HG03469 (cell line): ENCODE data around the gene P2RY11.

Experiments used
- ATAC-seq: cut with Tn5 transposase; IDR thresholded peaks from one replicate; pipeline ENCODE4 v1.9.1; 2021; ENCODE audit warnings: mild to moderate bottlenecking, moderate library complexity, moderate number of reproducible peaks; ENCODE audit not compliant: unreplicated experiment

Gene P2RY11

GRCh38 chr19:10112895-10113591 is 1.6 kb downstream of the P2RY11 start:
- no peak for ATAC-seq

DNA sequence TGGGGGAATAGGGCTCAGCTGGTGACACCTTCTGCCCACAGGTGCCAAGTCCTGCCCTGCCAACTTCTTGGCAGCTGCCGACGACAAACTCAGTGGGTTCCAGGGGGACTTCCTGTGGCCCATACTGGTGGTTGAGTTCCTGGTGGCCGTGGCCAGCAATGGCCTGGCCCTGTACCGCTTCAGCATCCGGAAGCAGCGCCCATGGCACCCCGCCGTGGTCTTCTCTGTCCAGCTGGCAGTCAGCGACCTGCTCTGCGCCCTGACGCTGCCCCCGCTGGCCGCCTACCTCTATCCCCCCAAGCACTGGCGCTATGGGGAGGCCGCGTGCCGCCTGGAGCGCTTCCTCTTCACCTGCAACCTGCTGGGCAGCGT is 2.1 kb downstream of the P2RY11 start:
- ATAC-seq, result no peak

DNA sequence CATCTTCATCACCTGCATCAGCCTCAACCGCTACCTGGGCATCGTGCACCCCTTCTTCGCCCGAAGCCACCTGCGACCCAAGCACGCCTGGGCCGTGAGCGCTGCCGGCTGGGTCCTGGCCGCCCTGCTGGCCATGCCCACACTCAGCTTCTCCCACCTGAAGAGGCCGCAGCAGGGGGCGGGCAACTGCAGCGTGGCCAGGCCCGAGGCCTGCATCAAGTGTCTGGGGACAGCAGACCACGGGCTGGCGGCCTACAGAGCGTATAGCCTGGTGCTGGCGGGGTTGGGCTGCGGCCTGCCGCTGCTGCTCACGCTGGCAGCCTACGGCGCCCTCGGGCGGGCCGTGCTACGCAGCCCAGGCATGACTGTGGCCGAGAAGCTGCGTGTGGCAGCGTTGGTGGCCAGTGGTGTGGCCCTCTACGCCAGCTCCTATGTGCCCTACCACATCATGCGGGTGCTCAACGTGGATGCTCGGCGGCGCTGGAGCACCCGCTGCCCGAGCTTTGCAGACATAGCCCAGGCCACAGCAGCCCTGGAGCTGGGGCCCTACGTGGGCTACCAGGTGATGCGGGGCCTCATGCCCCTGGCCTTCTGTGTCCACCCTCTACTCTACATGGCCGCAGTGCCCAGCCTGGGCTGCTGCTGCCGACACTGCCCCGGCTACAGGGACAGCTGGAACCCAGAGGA is 2.6 kb downstream of the P2RY11 start:
- no peak for ATAC-seq

GRCh38 chr19:10114651-10115391 is 3.3 kb downstream of the P2RY11 start:
- no peak for ATAC-seq

DNA sequence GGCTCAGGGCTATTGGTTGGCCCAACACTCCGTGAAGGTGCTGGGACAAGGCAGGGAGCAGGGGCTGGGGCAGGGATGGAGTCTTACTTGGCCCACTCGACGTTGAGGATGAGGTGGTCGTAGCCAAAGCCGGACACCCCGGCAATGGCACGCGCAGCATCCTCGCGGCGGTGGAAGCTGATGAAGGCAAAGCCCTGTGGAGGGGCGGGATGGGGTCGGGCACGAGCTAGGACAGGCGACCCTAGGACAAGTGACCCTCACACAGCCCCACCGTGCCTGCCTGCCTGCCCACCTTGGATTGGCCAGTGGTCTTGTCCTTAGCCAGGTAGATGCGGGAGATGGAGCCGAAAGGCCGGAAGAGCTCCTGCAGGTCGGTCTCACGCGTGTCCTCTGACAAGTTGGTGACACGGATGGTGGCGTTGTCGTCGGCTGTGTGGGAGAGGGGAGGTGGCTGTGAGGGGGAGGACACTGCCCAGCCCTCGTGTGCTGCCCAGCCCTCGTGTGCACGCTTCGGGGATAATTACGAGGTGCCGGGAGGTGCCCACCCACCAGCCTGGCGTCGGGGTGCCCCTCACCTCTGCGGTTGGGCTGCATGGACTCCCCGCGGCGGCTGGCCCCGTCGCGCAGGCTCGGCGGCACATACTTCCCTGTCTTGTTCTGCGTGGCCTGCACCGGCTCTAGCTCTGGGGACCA is 4.0 kb downstream of the P2RY11 start:
- ATAC-seq, result no peak

GRCh38 chr19:10116085-10116865 is 4.8 kb downstream of the P2RY11 start:
- no peak for ATAC-seq

DNA sequence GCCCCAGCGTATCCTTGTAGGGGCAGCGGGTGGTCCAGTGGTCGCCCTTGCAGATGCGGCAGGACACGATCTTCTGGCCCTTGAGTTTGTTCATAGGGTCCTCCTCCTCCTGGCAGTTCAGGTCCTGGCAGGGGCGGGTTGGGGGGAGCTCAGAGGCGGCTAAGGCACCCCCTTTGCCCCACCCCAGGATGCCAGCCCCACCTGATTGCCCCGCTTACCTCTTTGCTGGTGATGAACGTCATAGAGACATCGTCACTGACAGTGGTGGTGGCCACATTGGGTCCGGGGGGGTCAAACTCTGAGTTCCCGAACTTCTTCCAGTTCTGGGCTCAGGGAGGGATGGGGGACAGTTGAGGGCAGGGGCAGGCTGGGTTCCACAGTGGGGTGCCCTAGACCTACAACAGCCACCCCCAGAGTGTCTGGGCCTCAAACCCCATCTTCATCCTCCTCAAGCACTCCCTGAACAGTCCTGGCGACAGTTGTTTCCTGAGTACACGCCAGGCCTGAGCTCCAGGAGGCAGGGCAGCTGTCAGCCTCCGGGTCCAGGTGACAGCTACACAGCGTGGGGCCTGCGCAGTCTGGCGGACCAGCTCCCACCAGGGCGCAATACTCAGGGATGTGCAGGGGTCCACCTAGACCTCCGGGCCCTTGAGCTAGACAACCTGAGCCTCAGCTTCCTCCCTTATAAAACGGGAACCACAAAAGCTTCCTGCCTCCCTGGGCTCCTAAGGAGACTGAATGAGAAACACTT is 5.5 kb downstream of the P2RY11 start:
- no peak for ATAC-seq

DNA sequence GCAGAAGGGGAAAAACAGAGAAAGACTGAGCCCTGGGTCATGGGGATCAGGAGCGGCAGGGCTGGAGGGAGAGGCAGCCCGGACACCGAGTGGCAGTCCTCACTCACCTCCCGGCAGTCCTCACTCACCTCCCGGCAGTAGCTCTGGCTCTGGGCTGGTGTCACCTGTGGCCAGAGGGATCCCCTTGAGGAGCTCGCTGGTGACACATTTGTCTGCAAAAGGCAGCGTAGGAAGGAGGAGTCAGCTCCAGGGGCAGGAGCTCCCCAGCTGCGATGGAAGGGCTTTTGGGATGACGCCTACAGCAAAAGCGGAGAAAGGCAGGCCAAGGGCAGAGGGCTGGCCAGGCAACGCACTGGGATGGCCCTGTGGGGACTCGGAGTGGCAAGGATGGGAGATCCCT is 7.5 kb downstream of the P2RY11 start:
- ATAC-seq, result no peak

- ATAC-seq, result no peak
Measured at GRCh38 chr19:10120538-10121189, 9.2 kb downstream of the P2RY11 start.

DNA sequence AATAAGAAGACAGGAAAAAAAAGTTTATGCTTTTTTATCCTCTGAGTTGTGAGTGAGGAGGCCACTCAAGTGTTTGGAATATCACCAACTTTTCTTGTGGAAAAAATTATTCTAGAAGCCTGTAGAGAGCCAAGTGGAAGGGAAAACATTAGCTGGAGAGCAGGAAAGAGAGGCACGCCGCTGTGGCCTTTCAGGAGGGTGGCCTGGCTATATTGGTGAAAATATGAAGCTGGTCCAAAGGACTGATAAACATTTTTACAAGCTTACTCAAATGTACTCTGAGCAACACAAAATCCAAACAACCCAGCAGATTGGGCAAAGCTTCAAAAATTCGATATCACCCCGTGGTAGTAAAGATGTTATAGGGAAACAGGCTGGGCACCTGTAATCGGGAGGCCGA is 10.6 kb downstream of the P2RY11 start:
- ATAC-seq, result no peak

DNA sequence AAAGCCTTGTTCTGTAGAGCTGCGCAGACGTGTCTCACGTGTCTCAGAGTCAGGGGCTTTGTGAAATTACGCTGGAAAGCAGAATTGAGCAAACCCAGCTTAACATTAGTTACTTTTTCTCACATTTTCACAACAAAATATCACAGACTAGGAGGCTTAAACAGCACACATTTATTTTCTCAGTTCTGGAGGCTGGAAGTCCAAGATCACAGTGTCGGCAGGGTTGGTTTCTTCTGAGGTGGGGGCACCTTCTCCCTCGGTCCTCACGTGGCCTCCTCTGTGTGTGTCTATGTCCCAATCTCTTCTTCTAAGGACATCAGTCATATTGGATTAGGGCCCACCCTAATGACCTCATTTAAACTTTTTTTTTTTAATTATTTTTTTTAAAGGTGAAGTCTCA is 12.9 kb downstream of the P2RY11 start:
- ATAC-seq, result no peak

DNA sequence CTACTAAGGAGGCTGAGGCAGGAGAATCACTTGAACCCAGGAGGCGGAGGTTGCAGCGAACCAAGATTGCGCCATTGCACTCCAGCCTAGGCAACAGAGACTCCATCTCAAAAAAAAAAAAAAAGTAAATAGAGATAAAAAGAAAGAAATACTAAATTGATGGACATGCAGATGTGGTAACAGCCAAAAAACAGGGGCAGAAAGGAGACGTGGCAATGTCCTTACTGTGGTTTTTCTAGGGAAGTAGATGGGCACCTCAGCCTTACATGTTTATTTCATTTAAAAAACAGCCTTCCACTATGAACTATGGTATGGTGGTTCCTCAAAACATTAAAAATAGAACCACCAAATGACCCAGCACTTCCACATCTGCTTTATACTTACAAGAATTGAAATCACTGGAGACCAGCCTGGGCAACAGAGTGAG is 14.7 kb downstream of the P2RY11 start:
- ATAC-seq, result no peak

- no peak for ATAC-seq
Measured at GRCh38 chr19:10132905-10133304, 21.4 kb downstream of the P2RY11 start.

GRCh38 chr19:10133596-10133995 is 22.1 kb downstream of the P2RY11 start:
- ATAC-seq, result no peak

- no peak for ATAC-seq
Measured at GRCh38 chr19:10134040-10134439, 22.5 kb downstream of the P2RY11 start.

GRCh38 chr19:10135551-10136334 is 24.2 kb downstream of the P2RY11 start:
- no peak for ATAC-seq

- no peak for ATAC-seq
Measured at GRCh38 chr19:10136936-10137335, 25.4 kb downstream of the P2RY11 start.
